Inferior parietal cortex (tissue), 1 donor: ENCODE results near the gene STMN1.
A peak's percentile ranks its signal among the peaks of the same experiment; 100 is the strongest.

Experiments used
- DNase-seq: peaks from one replicate; pipeline ENCODE4 v3.0.0-alpha.2; 2016; ENCODE audit errors: extremely low spot score

Gene STMN1

GRCh38 chr1:25871086-25871703 lies 35.0 kb downstream of the STMN1 start:
- DNase-seq: no peak

GRCh38 chr1:25870614-25871013 lies 35.6 kb downstream of the STMN1 start:
- no peak for DNase-seq

- DNase-seq: no peak
These were observed 36.2 kb downstream of the STMN1 start for GRCh38 chr1:25869909-25870606.

GRCh38 chr1:25867210-25867991 lies 38.8 kb downstream of the STMN1 start:
- no peak for DNase-seq

- DNase-seq: no peak
These were observed 39.9 kb downstream of the STMN1 start for GRCh38 chr1:25866288-25866687.

- no peak for DNase-seq
These were observed 41.8 kb downstream of the STMN1 start for GRCh38 chr1:25864434-25864833.

GRCh38 chr1:25863486-25864262 lies 42.5 kb downstream of the STMN1 start:
- DNase-seq: no peak

DNA sequence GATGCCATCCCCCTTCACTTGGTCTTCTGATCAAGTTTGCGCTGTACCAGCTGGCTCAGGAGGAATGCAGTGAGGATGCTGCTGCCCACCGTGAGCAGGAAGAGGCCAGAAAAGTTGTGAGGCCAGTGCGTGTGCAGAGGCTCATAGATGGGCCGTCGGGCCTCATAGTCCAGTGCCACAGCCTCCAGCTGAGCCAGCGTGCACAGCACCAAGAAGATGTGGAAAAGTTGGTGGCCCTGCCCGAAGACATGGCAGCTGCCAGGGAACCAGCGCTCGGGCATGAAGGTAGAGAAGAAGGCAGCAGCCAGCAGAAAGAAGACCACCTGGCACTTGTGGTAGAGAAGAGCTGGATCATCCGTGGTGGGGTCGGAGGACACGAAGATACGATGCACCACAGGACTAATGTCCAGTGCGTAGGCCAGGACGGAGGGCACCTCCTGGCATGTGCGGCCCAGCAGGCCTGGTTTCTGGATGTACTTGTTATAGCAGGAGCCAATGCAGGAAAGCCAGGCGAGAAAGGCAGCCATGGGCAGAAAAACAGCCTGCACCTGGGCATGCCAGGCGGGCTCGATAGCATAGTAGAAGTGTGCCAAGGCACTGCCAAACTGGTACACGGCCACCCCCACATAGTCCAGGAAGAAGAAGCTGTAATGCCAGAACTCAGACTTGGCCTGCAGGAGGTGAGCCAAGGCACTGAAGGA lies 43.3 kb downstream of the STMN1 start:
- DNase-seq: no peak

- no peak for DNase-seq
These were observed 44.6 kb downstream of the STMN1 start for GRCh38 chr1:25861316-25862286.

DNA sequence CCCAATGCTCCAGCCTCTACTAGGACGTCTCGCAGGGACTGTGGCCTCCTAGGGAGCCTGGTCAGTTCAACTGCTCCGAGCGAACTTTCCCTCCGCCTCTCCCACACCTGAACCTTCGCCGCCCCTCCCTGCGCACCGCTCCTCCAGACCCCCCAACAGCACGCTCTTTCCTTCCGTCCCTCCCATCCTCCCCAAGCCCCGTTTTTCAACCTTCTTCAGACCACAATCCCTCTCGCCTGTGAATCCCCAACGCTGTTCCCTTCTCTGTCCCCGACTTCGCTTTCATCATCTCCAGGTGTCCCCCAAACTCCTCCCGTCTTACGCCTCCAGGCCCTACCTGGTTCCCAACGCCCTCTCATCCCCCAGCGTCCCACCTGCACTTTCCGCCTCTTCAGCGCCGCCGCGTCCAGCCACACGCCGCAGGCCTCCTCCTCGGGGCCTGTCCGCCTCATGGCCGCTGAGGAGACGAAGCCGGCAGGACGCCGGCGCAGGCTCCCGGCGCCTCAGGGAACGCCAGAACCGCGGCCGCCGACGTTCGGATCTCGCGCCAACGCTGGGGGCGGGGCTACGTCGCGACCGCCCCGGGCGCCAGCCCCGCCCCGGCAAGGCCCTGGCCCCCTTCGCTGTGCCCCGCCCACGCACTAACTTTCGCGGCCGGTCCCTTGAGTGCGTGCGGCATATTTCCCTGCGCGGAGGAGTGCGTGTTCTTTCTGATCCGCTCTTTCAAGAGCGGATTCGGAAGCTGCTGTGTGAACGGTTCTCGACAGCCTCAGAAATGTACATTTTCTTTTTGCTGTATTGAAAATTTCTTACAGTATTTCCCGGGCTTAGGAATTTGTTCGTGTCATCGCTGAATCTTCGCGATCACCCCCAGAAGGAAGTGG lies 47.1 kb downstream of the STMN1 start, which contains the start of gene AUNIP:
Gene AUNIP (minus strand): TSS at position 552 of the 884 bp plus-strand sequence. CDS start 100 bp downstream, at position 452.
- DNase-seq: peak; percentile 81

DNA sequence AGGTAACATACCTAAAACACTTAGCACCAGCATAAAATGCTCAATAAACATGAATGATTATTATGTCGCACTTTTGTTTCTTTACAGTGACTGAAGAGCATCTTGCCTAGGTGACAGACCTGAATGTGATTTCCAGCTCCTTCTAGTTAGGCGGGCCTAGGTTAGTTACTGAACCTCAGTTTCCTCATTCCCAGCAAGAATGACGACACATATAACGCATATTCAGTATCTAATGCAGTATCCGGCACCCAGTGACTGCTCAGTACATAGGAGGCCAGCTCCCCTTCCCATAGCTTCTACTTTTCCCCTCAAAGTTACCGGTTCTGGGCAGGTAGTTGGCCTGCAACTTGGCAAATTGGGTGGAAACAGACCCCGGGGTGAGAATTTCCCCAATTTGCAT lies 47.7 kb downstream of the STMN1 start:
- no peak for DNase-seq

GRCh38 chr1:25856856-25857255 lies 49.4 kb downstream of the STMN1 start:
- no peak for DNase-seq

DNA sequence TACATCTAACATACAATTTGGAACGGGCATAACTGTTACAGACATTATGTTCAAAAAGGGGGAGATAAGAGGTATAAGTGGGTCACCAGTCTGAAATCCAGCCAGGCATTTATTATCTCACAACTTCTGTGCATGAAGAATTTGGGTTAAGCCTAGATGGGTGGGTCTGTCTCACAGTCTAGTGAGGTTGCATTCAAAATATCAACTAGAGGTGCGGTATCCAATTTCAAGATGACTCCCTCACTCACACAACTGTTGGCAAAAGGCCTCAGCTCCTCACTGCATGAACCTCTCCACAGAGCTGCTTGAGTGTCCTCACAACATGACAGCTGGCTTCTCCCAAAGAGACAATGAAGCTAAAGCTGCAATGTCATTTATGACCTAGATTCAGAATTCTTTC lies 51.7 kb downstream of the STMN1 start:
- no peak for DNase-seq
